HG03378 (cell line): ENCODE measurements around the gene ZNF598.
"Not testable (repeated sequence)": the region's sequence is repeated elsewhere in the genome, so short reads cannot be mapped to it uniquely, and the experiment has no call there.

Experiments
- ATAC-seq: cut with Tn5 transposase; IDR thresholded peaks from one replicate; pipeline ENCODE4 v1.9.1; 2021; ENCODE audit warnings: mild to moderate bottlenecking, moderate library complexity; ENCODE audit not compliant: unreplicated experiment

Gene ZNF598

DNA sequence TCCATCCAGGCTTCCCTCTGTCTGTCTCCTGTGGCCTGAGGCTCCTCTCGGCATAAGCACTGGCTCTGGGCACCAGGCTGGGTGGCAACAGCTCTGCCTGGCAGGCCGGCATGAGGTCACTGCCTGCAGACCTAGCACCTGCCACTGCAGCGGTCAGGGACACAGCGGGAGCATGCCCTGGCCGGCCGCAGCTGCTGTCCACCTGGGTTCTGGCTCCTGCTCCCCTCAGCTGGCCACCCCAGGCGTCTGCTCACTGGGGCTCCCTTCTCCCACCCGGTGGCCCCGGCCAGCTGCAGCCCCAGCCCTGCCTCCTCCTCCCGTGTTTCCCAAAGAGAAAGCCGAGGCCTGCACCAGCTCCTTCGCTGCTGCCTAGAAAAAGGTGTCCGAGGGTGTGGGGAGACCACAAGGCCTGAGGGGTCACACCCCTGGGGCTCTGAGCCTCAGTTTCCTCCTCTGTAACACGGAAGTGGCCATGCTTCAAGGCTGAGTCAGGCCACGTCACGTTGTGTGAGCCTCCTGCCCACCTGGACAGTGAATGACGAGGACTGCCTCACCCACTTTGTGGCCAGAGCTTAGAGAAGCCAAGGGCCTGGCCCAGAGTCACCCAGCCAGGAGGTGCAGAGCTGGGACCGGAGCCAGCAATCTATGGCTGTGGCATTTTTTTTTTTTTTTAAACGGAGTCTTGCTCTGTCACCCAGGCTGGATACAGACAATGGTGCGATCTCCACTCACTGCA lies 31.3 kb upstream of the ZNF598 start:
- ATAC-seq = no peak

GRCh38 chr16:2040041-2040786 lies 30.6 kb upstream of the ZNF598 start:
- ATAC-seq = no peak

DNA sequence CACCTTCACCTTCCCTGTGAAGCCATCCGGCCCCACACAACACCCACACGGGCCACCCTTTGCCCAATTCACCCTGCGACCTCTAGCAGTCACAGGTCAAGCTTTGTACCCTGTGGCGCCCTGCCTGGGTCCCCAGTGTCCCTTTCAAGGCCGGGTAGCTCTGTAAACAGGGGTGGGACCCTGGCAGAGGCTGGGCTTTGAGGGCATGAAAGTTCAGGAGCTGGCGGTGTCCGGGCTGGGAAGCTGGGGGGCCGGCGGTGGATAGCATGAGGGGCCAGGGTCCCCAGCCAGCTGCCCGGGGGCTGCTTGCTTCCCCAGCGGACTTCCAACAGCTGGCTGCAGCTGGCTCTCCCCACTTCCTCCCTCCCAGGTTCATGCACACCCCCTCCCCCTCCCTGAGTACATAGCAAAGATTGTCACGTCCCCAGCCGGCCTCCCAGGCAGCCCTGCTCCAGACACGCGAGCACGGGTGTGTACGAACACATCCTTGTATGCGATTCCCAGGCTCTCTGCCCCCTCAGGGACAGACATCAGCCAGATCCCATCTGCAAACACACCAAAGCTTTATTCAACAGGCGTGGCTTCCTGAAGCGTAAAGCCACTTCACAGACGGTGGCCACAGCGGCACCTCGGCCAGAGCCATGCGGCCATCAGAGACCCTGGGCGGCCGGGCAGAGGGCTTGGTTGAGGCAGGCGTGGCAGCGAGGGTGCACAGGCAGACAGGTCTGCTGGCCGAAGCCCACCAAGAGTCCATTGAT lies 29.8 kb upstream of the ZNF598 start:
- no peak for ATAC-seq

DNA sequence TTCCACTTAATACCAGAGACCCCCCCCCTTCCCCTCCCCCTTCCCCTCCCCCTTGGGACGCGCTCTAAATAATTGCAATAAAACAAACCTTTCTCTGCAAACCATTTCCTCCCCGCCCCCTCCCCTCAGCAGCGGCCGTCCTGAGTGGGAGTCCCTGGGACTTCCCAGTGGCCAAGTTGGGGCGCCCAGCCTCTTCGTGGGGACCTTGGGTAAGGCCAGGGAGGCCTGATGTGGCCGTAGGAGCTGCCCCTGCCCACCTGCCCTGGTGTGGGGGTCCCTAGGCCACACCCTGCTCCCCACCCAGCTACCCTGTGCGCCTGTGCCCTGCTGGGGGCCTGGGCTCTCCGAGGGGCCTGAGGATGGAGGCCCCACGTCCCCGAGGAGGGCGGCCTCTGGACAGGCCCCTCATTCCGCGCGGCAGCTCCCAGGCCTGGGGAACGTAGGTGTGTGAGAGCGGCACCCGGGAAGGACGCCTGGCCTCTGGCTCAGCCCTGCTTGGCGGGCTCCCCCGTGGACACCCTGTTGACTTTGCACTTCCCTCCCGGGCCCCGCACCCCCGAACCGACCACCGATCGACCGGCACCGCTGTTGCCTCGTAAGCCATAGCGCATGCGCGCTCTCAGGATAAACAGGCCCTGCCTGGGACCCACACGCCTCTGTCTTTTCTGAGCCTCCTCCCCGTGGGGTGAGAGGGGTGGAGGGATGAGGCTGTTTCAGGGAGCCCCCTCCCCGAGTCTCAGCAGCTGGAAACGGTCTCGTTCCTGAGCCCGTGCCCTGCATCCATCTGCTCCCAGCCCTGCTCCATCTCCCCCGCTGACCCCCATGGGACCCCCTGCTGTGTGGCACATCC lies 29.0 kb upstream of the ZNF598 start:
- no peak for ATAC-seq

DNA sequence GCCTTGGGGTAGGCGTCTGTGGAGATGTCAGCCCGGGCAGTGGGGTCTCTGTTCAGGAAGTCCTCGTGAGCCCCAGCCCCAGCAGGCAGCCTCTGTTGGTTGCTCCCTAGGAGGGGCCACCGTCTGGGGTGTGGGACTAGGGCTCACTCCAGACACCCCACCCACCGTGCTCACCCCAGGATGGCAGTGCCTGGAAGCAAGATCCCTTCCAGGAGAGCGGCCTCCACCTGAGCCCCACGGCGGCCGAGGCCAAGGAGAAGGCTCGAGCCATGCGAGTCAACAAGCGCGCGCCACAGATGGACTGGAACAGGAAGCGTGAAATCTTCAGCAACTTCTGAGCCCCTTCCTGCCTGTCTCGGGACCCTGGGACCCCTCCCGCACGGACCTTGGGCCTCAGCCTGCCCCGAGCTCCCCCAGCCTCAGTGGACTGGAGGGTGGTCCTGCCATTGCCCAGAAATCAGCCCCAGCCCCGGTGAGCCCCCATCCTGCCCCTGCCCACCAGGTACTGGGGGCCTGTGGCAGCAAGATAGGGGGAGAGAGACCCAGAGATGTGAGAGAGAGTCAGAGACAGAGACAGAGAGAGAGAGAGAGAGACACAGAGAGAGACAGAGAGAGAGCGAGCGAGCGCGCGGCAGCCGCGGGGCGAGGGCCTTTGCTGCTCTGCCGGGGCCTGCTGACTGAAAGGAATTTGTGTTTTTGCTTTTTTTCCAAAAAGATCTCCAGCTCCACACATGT lies 28.2 kb upstream of the ZNF598 start:
- ATAC-seq = no peak

GRCh38 chr16:2037115-2037514 lies 27.5 kb upstream of the ZNF598 start:
- no peak for ATAC-seq

DNA sequence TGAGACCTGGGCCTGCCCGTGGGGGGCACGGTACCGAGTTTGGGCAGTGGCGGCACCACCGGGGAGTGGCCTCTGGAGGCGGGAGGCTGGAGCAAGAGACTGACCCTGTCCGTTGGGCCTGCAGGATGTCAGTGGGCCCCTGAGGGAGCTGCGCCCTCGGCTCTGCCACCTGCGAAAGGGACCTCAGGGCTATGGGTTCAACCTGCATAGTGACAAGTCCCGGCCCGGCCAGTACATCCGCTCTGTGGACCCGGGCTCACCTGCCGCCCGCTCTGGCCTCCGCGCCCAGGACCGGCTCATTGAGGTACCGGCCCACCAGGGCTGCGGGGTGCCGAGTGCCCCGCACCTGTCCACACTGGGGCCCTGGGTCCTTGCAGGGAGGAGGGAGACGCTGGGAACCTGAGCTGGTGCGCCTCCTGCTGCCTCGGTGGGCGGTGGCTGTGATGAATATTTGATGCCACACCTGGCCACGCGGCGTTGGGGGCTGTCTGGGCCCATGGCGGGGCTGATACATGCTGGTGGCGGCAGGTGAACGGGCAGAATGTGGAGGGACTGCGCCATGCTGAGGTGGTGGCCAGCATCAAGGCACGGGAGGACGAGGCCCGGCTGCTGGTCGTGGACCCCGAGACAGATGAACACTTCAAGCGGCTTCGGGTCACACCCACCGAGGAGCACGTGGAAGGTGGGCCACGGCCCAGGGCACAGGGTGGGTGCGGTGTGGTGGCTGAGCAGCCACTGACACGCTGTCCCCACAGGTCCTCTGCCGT lies 26.8 kb upstream of the ZNF598 start:
- no peak for ATAC-seq

- no peak for ATAC-seq
These were observed 26.0 kb upstream of the ZNF598 start for GRCh38 chr16:2035431-2036199.

- no peak for ATAC-seq
These were observed 25.2 kb upstream of the ZNF598 start for GRCh38 chr16:2034696-2035430.

DNA sequence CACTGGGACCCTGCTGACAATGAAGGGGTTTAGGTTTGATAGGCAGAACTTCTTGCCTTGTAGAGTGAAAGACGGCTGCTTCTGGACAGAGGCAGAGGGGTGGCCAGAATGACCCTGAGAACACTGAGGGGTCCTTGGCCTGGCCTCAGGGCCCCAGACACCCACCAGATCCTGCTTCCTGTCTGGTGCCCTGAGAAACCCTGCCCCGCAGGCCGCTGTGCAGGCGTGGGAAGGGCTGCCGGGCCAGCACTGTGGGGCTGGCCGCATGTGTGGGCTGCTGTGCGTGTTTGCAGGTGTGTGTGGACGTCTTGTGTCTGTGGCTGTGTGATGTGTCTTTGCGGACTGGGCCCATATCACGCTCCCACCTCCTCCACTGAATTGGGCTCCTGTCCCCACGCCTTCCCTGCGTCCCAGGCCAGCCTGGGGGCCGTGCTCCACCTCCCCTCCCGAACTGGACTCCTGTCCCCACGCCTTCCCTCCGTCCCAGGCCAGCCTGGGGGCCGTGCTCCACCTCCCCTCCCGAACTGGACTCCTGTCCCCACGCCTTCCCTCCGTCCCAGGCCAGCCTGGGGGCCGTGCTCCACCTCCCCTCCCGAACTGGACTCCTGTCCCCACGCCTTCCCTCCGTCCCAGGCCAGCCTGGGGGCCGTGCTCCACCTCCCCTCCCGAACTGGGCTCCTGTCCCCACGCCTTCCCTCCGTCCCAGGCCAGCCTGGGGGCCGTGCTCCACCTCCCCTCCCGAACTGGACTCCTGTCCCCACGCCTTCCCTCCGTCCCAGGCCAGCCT lies 24.5 kb upstream of the ZNF598 start:
- ATAC-seq = not testable (repeated sequence)

- no peak for ATAC-seq
These were observed 23.7 kb upstream of the ZNF598 start for GRCh38 chr16:2033057-2033908.

GRCh38 chr16:2032285-2033056 lies 22.9 kb upstream of the ZNF598 start:
- ATAC-seq = no peak

DNA sequence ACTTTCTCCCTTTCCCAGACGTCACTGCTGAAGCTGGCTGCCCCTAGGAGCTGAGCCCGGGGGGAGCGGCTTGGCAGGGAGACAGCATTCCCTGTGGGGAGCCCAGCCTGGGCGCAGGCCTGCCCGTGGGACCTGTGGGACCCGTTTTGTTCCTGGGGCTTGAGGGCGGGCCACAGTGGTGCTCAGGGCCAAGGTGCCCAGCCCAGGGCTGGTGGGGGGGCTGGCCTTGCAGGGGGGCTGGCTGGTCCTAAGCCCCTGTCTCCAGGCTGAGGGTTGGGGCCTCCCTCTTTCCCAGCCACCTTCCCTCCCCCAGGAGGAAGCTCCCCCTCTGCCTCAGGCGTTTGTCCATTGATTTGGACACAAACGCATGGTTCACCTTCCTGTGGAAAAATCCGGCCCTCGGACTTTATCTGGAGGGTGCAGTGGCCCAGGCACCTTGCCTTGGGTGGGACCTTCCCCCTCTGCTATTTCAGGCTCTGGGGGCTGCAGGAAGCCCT lies 21.5 kb upstream of the ZNF598 start:
- no peak for ATAC-seq

GRCh38 chr16:2030036-2030435 lies 20.4 kb upstream of the ZNF598 start:
- ATAC-seq = no peak

GRCh38 chr16:2029350-2029749 lies 19.7 kb upstream of the ZNF598 start:
- no peak for ATAC-seq
